Measurements from ENCODE around the gene PDE9A.

Gene PDE9A

GRCh38 chr21:42761776-42762335 is 108.4 kb downstream of the PDE9A start:
- H3K4me3 ChIP-seq (ENCODE audit: low read depth in 1 of 2, low read length in 2 of 2): no peak overlapping the region
- ATAC-seq (ENCODE audit: insufficient read depth, low read depth): no peak
- H3K9ac ChIP-seq (ENCODE audit: low read depth, low read length): no peak overlapping the region
- H3K36me3 ChIP-seq (ENCODE audit: insufficient read depth, low read length): no peaks in the 10 kb centered on the region
- 0 out of 2 replicates have a peak, but pooled peaks cover 3% of the 10 kb centered on the region for H4K20me1 ChIP-seq (ENCODE audit: insufficient read depth, low read length)
- H3K9me3 ChIP-seq (ENCODE audit: insufficient read depth, low read length, severe bottlenecking): no peaks in the 10 kb centered on the region
- no peak overlapping the region for H2AFZ ChIP-seq (ENCODE audit: low read depth, low read length)
- H3K27me3 ChIP-seq (ENCODE audit: insufficient read depth, low read length, poor library complexity): no peaks in the 10 kb centered on the region
- no peak for DNase-seq
- no peak overlapping the region for H3K4me2 ChIP-seq (ENCODE audit: insufficient read depth, low read length)
- H3K4me1 ChIP-seq (ENCODE audit: insufficient read depth, low read length): no peaks in the 10 kb centered on the region
- no peak overlapping the region for H3K27ac ChIP-seq (ENCODE audit: low read length)
- no peak for TF ChIP-seq CTCF (IDR thresholded peaks at IDR 0.05; ENCODE audit: borderline replicate concordance, extremely low read depth, low read length, poor library complexity, severe bottlenecking)
- H3K79me2 ChIP-seq (ENCODE audit: insufficient read depth, low read length): no peaks in the 10 kb centered on the region

DNA sequence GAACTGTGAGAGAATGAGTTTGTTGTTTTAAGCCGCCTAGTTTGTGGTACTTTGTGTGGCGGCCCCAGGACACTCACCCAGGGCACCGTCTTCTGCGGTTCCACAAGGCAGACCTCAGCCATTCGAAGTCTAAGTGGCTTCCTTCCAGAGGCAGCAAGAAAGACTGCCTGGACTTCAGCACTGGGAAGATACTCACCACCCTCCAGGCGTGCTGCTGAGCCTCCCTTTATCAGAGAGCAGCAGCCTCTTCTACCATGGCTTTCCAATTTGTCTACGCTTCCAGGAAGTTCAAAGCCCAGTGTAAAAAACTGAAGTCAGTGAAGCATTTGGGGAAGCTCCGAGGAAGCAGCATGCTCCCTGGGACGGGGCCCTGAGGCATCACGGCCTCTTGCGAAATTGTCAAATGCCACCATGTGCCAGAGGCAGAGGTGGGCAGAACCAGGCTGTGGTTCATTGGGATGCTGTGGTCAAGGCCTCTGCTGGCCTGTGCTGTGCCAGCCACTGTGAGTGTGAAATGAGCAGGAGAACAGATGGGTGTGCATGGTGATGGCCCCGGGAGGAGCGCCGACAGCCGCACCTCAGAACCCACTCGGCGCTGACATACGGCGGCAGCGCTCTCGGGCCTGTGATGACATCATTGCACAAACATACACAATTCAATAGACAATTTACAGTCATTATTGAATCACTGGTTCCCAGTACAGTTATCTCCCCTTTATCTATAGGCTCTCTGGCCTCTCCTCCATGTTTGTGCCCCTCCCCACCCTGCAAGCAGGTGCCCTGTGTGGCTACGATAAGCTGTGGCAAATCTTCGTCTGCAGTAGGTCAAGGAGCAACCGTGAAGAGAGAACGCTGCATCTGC is 110.4 kb downstream of the PDE9A start:
- ATAC-seq (ENCODE audit: insufficient read depth, low read depth): no peak
- Histone ChIP-seq H3K36me3 (ENCODE audit: insufficient read depth, low read length) (no peaks in the 10 kb centered on the region), H3K4me3 (ENCODE audit: low read depth in 1 of 2, low read length in 2 of 2) (no peak overlapping the region), H3K4me2 (ENCODE audit: insufficient read depth, low read length) (no peak overlapping the region), H3K9me3 (ENCODE audit: insufficient read depth, low read length, severe bottlenecking) (no peaks in the 10 kb centered on the region), H4K20me1 (ENCODE audit: insufficient read depth, low read length) (0 out of 2 replicates have a peak, but pooled peaks cover 3% of the 10 kb centered on the region), H3K27me3 (ENCODE audit: insufficient read depth, low read length, poor library complexity) (no peaks in the 10 kb centered on the region), H3K79me2 (ENCODE audit: insufficient read depth, low read length) (no peaks in the 10 kb centered on the region), H2AFZ (ENCODE audit: low read depth, low read length) (no peak overlapping the region), H3K27ac (ENCODE audit: low read length) (no peak overlapping the region), H3K9ac (ENCODE audit: low read depth, low read length) (no peak overlapping the region), H3K4me1 (ENCODE audit: insufficient read depth, low read length) (no peaks in the 10 kb centered on the region)
- no peak for DNase-seq
- TF ChIP-seq CTCF (IDR thresholded peaks at IDR 0.05; ENCODE audit: borderline replicate concordance, extremely low read depth, low read length, poor library complexity, severe bottlenecking) (no peak), EZH2 (IDR thresholded peaks at IDR 0.05; ENCODE audit: borderline replicate concordance, low read depth, low read length, severe bottlenecking) (no peak)

GRCh38 chr21:42764443-42764760 is 111.0 kb downstream of the PDE9A start:
- Histone ChIP-seq H3K9ac (ENCODE audit: low read depth, low read length) (no peak overlapping the region), H3K27me3 (ENCODE audit: insufficient read depth, low read length, poor library complexity) (no peaks in the 10 kb centered on the region), H3K27ac (ENCODE audit: low read length) (no peak overlapping the region), H3K4me3 (ENCODE audit: low read depth in 1 of 2, low read length in 2 of 2) (no peak overlapping the region), H3K4me2 (ENCODE audit: insufficient read depth, low read length) (no peak overlapping the region), H4K20me1 (ENCODE audit: insufficient read depth, low read length) (no peaks in the 10 kb centered on the region), H3K36me3 (ENCODE audit: insufficient read depth, low read length) (no peaks in the 10 kb centered on the region), H3K9me3 (ENCODE audit: insufficient read depth, low read length, severe bottlenecking) (no peaks in the 10 kb centered on the region), H3K4me1 (ENCODE audit: insufficient read depth, low read length) (no peaks in the 10 kb centered on the region), H3K79me2 (ENCODE audit: insufficient read depth, low read length) (no peaks in the 10 kb centered on the region), H2AFZ (ENCODE audit: low read depth, low read length) (no peak overlapping the region)
- no peak for TF ChIP-seq CTCF (IDR thresholded peaks at IDR 0.05; ENCODE audit: borderline replicate concordance, extremely low read depth, low read length, poor library complexity, severe bottlenecking)
- no peak for DNase-seq
- no peak for ATAC-seq (ENCODE audit: insufficient read depth, low read depth)

Measured in DND-41 (cell line).